ENCODE data around the gene INSIG2.
A peak's percentile ranks its signal among the peaks of the same experiment; 100 is the strongest.
"Not testable (repeated sequence)": the region's sequence is repeated elsewhere in the genome, so short reads cannot be mapped to it uniquely, and the experiment has no call there.

The INSIG2 gene

DNA sequence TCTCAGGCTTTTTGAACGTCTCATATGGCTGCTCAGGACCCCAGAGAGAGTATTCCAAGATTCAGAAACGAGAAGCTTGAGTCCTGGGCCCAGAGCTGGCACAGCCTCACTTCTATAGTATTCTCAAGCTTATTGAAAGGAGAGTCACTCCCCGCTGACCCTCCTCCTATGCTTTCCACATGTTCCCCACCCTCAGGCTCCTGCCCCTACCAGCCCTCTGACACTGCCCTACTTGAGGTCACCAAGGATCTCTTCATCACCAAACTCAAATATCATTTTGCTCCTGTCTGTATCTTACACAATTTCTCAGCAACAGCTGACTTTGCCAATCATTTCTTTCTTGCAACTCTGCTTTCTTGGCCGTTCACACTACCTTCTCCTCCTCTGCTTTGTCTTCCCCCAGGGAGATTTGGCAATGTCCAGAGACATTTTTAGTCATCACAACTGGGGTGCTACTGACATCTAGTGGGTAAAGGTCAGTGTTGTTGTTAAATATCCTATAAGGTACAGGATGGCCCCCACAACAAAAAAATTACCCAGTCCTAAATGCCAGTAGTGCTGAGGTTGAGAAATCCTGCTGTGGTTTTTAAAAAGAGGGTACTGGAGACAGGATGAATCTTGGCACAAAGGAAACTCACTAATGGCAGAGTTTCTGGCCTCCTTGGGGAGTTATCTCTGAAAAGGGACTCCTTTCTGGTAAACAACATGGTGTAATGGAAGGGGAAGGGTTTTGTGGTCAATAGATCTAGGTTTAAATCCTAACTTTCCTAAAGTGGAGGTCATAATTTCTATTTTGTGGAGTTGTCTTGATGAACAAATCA lies 26.9 kb upstream of the INSIG2 start:
- DNase-seq = peak; percentile 54

DNA sequence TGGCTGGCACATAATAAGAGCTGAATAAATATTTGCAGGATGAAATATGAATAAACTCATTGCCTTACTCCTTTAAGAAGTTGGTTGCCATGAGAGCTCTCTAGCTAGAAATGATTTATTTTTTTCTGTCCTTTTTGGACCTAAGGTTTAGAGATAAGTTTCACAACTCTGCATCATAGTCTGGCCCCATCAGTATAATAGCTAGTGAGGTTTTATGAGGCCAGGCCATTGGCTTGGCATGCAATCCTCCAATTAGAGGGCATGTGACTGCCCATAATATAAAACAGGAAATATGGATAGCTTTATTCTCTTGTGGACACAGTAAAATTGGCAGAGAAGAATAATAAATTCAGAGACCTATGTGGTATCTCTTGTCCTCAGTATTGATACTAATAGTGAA lies 26.2 kb upstream of the INSIG2 start:
- no peak for DNase-seq

DNA sequence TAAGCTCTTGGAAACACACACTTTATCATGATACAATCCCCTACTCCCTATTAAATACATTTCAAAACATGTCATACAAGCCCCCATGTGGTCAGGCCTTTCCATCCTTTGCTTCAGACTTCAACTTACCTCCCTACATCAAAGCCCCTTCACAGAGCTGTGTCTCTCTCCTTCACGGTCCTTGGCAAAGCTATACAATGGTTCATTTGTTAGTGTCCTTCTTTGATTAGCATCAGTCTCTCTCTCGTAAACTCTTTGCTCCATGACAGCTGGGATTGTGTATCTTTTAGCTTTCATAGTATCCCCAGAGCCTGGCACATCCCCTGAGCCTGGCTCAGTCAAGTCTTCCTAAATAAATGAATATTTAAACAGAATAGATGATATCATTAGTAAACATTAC lies 25.6 kb upstream of the INSIG2 start:
- DNase-seq = no peak

DNA sequence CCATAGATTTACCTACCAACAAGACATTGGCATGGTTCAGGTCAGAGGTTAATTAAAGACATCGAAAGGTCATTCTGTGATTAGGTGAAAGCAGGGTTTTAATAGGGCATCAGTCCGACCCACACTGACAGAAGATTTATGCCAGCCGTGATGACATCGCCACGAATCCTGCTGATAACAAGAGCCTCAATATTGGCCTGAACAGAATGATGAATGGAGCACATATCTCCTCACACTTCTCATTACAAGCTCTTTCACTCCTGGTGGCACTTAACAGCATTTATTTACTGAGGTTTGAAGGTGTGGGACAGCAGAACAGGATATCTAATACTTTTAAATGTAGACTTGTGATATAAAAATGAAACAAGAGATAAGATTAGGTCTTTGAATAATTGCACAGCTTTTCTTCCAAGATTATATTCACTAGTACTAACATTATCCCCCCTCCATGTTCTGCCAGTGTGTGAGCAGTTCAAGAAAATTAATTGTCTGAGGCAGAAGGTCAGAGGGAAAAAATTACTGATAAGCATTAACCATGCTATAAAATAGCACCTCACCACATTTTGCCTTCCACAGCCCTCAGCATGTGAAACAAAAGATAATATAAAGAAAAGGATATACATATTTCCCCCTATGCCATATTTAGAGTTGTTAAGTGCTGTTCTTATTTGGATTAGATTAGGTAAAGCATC lies 23.1 kb upstream of the INSIG2 start:
- DNase-seq = no peak

DNA sequence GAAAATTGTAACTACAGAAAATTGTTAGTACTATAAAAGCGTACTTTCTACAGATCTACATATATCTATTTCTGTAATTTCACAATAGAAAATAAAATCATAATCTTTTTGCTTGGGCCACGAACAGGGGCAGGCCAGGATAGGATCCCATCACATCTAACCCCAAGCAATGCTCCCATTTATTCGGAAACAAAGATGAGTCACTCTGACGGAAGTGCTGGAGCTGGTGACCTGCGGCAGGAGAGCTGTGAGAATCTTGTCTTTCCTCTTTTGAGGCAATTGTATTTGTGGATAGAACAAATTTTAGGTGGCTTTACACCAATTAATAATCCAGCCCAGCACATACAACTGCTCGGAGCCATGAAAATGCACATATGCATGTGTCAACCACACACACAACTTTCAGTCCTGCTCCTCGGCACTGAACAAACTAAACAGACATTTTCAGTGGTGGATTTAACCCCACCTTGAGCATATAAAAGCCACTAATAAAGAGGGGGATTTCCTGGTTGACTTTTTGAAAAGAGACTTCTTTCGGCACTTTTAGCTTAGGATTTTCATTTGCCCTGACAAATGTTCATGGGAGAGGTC lies 22.3 kb upstream of the INSIG2 start:
- DNase-seq = no peak

DNA sequence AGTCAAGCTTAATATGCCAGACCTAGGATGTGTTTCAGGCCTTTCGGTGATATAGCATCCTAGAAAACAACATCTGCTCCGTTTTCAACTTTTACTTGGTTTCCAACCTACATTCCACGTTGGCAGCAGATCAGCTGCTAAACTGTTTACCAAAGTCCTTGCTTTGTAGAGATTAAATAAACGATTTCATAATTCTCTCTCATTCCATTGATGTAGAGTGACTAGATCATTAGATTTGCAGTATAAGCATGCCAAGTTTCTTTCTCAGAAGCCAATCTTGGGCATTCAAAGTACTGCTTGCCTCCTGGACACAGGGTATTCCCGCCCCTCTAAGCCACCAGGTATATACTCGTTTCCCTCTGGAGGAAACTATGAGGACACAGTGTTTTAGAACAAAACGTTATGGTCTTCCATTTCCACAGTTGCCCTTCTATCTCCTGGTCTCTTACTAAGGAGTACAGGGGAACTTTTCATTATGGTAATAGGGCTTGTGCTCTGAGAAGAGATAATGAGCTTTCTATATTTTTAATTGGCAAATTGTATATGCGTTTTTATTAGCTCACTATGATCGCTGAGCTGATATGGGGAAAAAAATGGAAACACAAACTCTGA lies 10.5 kb upstream of the INSIG2 start:
- no peak for DNase-seq

DNA sequence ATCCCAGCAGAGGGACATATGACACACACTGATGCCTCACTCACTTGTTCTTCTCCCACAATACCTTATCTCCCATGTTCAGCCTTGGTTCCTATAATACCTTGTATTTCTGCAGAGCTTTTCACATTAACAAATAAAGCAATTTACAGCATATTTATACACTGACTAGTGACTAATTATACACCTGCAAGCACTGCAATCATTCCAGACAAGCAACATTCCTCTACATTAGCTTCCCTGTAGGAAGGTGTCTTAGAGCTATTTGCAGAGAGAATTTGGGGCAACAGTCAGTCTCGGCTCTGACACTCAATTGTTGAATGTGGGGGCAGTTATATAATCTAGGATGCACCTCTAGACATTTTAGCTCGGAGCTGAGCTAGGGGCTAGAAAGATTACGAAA lies 9.5 kb upstream of the INSIG2 start:
- DNase-seq = no peak

DNA sequence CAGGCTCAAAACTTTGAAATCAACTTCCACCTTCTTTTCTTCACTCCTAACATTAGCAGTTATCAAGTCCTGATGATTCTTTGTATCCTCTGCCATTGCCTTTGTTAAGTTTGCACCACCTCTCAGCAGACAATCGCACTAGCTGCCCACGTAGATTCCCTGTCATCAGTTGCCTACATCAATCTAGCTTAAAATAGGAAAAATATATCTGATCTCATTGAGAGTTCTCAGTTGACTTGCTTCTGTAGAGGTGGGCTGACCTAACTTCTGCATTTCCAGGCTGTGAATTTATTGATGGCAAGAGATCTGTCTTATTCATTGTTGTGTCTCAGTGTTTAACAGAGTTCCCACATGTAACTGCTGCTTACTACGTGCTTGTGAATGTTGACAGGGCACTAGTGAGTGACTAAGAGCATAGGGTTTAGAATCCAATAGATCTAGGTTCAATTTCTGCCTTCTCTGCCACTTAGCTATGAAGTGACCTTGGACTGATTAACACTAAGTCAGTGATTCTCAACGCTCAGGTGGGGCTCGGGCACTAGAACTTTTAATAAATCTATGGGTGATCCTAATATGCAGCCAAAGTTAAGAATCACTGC lies 3.7 kb upstream of the INSIG2 start:
- no peak for DNase-seq

DNA sequence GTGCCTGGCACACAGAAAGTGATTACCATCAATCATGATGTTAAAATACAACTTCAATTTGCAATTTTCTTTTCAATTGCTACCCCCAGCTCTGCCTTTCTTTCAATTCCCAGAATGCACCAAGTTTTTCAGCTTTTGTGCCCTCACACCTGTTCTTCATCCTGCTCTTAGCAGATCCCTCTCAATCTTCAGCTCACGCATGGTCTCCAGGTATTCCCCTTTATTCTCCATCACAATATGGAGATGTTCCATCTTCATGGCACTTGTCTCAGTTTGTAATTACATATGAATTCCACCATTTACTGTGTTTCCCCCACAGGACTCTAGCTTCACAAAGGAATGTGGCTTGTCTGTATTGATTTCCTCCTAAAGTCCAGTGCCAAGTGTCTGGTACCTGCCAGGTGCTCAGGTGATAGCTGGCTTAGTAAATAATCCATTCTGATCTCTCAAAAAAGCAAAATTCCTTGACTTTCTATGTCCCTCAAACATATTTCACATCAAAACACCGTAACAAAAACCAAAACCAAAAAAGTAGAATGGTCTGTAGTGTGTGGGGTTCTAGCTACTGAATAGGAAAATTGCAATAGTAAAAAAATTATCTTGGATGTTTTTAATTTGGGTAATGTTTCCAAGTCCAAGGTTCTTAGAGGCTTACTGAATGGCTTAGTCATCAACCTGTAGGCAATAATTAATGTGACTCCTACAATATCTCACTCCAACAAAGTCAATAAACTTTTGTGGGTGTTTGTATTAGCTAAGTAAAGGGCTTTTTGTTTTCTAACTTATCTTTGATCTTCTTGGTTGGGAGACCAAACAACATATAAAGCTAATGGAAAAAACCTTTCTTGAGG lies 2.9 kb upstream of the INSIG2 start:
- no peak for DNase-seq

DNA sequence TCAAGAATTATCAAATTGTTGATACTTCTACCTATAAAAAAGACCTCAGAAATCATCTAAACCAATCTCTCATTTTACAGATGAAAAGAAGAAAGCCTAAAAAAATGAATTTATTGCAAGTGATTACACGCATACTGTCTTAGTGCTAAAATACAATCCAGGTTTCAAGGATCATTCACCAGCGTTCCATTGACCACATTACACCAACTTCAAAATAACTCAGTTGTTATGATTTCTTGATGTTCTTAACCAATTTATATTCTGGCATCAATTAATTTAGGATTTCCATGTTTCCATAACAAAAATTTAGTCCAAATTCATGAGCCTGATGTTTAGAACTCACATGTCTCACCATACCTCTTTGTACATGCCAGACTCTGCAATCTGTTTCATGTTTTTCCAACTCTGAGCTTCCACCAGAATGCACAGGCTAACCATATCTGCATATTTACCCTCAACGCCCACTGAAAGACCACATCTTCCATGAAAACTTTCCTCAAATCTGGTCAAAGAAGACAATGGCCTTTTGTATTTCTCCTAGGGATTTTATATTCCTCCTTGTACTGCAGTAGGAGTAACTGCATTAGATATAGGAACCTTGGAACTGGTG lies 2.1 kb upstream of the INSIG2 start:
- no peak for DNase-seq

DNA sequence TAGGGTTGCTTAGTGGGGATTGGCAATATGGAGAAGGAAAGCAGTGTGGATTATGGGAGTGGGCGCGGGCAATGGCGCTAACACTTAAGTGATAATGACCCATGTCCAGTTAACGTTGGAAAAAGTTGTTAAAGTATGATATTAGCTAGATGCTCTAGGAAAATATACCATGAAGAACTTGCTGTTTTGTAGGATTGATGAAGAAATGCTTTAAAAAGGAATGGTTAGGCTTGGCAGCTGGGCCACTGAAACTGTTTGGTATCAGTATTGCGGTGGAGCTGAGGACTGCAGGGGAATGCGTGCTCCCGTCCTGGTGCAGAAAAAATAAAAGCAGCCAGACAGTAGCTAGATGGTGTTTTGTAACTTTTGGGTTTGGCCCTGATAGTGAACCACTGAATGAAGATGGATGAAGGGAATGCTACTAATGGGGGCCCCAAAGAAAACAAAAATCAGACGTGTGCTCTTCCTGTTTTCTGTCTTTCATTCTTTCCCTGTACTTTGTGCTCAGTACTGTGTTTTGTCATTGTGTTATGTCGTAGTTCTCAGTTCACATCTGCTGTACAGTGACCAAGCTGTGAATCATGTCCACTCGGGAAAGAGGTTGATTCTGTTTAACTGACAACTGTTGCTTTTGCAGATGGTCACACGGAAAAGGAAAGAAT lies 999 bp downstream of the INSIG2 start:
- DNase-seq = peak; percentile 39

DNA sequence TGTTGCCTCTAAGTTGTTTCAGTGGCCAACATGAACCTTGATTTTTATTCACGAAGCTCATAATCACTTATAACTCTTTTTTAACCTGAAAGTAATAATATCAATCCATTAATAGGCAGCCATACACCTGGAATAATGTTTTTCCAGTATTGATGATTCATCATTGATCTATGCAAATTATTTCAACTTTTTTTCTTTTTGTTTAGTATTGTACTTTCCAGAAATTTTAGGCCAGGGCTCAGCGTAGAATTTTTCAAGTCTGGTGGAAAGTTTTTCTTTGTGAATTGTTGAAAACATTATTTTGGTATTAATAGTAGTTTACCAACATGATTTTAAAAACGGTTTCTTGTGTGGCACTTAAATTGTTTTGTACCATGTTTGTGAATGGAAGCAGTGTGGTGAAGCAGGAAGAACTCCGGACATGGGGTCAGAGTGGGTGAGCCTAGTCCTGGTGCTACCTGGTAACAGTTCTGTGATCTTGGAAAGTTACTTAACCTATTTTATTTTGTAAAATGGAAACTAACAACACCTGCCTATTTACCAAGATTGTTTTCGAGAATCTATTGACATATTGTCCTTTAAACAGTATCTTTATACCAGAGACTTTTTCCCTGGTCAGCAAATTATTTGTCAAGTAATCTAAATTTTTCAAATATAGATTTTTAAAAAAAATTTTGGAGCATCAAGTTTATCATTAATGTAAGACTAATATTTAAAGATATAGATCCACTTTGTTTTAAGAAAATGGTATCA lies 2.3 kb downstream of the INSIG2 start:
- DNase-seq = no peak

DNA sequence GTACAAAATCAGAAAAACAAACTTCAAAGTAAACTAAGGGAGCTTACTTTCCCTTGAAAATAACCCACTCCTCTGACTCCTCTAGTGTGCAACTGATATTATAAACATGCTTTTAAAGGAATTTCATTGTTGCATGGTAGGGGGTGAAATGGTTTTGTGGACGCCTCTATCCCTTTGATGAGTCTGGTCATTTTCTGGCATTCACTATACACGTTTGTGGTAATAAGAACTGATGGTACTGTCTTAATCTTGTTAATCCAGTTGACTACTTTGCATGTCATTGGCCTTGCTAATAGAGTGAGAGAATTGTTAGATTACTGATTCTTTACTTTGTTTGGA lies 2.8 kb downstream of the INSIG2 start:
- no peak for DNase-seq

DNA sequence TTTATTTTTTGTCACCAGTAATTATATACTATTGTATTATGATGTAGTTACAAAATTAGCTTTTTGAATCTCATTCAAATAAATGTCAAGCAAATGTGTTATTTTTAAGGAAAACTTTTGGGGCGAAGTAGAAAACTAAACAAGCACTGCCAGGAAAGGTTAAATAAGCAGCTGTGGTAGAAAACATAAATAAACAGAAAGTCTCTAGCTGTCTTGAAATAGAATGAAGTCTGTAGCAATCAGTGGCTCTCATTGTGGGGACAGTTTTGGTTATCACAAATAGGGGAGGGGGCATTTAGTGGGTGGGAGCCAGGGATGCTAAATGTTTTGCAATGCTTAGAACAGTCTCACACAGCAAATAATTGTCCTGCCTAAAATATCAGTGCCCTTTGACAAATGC lies 3.4 kb downstream of the INSIG2 start:
- no peak for DNase-seq

DNA sequence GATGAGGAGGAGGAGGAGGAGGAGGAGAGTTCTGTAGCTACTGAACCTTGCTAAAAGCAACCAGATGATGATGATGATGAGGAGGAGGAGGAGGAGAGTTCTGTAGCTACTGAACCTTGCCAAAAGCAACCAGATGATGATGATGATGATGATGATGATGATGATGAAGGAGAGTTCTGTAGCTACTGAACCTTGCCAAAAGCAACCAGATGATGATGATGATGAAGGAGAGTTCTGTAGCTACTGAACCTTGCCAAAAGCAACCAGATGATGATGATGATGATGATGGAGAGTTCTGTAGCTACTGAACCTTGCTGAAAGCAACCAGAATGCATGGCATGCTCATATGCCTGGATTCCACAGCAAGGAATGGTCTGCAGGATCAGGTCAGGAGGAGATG lies 5.8 kb downstream of the INSIG2 start:
- DNase-seq = not testable (repeated sequence)

DNA sequence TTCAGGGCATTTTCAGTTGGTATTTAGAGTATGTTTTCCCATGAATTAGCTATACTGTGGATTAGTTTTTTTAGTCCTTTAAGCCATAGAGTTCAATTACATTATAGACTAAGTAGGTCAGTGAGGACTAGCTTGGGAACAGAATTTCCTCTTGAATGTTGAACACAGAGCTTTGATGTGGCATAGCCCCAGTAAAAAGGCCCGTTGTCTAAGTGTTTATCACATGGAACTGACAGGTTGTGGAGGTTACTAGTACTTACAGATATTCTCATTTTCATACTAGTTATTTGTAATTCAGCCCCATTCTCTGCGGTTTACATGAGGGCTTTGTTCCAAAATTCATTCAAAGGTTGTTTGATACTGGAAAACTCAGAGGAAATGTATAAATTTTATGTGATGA lies 6.2 kb downstream of the INSIG2 start:
- DNase-seq = no peak

DNA sequence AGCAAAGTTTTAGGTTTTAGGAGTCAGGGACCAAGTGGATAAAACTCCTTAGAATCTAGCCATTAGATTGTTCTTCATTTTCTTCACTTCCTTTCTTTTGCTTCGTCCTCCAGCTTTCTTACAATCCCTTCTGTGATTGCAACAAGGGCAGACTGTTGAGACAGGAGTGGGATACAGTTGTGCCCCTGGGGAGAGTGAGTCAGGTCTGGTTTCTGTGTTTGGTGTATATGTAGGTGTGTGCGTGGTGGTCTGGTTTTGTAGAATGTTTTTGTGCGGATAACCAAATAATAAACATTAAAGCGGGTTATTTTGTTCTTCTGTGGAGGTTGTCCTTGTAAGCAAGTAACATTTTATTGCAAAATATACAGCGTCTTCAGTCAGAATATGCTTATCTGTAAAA lies 7.3 kb downstream of the INSIG2 start:
- no peak for DNase-seq

DNA sequence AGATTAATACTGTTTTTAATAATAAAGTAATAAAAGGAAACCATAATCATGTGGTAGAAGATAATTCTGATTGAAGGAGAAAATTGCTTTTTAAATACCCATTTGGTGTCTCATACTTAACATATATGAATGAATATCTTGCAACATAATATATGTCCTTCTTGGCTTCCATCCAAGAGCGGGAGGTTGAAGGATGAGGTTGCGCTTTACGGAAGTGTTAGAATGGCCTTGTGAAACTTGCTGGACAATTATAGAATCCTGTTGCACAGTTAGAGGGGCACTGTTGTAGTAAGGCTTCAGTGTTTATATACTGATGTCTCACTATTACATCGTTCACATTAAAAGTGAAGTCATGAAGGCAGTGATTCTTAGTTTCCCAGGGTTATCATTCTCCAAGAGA lies 9.4 kb downstream of the INSIG2 start:
- DNase-seq = peak; percentile 15

DNA sequence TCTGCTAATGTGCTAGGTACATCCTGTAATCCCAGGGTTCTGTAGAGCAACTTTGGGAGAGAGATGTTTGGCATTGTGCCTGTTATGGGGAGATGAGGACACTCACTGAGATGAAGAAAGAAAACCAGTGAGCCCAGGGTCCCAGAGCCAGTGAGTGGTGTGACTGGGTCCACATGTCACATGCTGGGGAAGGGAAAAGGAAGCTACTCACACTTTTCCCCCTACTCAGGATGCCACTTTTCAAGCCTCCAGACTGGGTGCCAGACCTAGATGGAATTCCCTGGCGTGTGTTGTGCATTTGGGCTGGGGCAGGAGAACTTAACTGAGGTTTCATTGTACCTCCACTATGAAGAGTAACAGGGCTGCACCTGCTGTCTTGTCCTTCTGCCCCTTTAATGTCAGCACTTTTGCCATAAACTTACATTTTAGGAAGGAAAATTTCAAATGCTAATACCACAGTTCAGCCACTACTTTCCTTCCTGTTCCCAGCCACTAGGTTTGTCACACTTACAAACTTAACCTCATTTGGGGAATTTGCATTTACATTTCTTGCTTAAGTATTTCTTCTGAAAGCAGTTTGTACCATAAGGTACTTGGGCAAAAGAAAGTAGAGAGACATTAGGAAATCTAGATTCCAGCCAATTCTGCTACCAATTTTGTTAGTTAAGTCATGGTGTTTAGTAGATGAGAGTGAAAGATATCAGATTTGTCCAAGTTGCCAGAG lies 10.2 kb downstream of the INSIG2 start:
- no peak for DNase-seq
